Mononuclear cell (primary cell): Measurements from ENCODE around the gene PLEKHG4. TPM values are rescaled to one million over a fixed set of nuclear protein-coding genes. Genes with fewer than 3 reads are reported as not detected.

Experiments
- H3K27me3 ChIP-seq: 2 replicates; pipeline ENCODE4 v1.6.0; 2011; ENCODE audit warnings: low read length, control low read depth; ENCODE audit not compliant: insufficient read depth
- H3K4me1 ChIP-seq: 2 replicates; pipeline ENCODE4 v1.5.1; 2011; ENCODE audit warnings: mild to moderate bottlenecking, low read length, control low read depth; ENCODE audit not compliant: insufficient read depth
- H3K4me3 ChIP-seq: 2 replicates; pipeline ENCODE4 v1.5.1; 2011; ENCODE audit warnings: mild to moderate bottlenecking, low read length, moderate library complexity
- H3K9me3 ChIP-seq: 2 replicates; pipeline ENCODE4 v1.5.1; 2011; ENCODE audit warnings: low read depth, mild to moderate bottlenecking, control low read depth, low read length
- total RNA-seq: library from RNA; depleted of rRNA; stranded (reverse); fragments of >200 nt; gene quantifications from one replicate; pipeline ENCODE4 v1.2.3, GENCODE V29; 2012

PLEKHG4 gene
- total RNA-seq, 1 donor, result 4.0 TPM

GRCh38 chr16:67311607-67312488 is 32.5 kb downstream of the PLEKHG4 start:
- Histone ChIP-seq H3K9me3 (no peaks in the 10 kb centered on the region), H3K4me1 (peaks cover 14% of the 10 kb centered on the region), H3K27me3 (no peaks in the 10 kb centered on the region), H3K4me3 (no peak overlapping the region)

GRCh38 chr16:67312719-67313118 is 33.4 kb downstream of the PLEKHG4 start:
- peaks cover 13% of the 10 kb centered on the region for H3K4me1 ChIP-seq
- H3K4me3 ChIP-seq, result no peak overlapping the region
- H3K9me3 ChIP-seq, result no peaks in the 10 kb centered on the region
- no peaks in the 10 kb centered on the region for H3K27me3 ChIP-seq

DNA sequence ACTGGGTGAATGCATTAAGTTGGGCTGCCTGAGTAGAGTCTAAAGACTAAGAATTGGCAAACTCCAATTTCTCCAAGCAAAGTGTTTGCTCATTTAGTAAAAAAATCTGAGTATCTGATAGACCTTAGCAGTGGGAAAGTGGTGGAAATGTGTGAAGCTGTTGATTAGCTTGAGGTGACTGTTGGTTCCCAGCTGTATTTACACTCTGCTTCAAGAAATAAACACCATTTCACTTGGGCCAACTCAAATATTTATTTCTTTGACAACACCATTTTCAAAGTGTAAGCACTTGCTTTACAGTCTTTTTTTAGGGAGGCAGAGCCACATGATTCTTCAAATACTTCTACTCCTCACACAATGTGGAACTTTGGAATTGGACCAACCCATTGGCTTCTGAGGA is 38.5 kb downstream of the PLEKHG4 start:
- H3K4me1 ChIP-seq, result no peaks in the 10 kb centered on the region

DNA sequence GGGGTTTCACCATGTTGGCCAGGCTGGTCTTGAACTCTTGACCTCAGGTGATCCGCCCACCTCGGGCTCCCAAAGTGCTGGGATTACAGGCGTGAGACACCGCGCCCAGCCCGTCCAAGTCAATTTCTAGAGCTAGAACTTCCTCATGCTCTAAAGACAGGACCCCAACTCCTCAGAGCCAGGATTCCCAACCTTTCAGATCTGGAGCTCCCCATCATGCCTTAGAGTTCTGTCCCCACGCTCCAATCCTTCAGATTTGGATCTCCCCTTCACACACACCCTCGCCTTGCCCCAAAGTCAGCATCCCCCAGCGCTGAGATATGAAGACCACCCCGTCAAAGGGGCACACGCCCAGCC is 46.8 kb downstream of the PLEKHG4 start:
- Histone ChIP-seq H3K27me3 (peaks cover 3% of the 10 kb centered on the region), H3K9me3 (no peaks in the 10 kb centered on the region), H3K4me1 (peaks cover 33% of the 10 kb centered on the region), H3K4me3 (peak overlapping the region; percentile 25)

More for the DNA sequence above, 38.5 kb downstream of the PLEKHG4 start:
- peaks cover 5% of the 10 kb centered on the region for H3K27me3 ChIP-seq
- no peak overlapping the region for H3K4me3 ChIP-seq
- H3K9me3 ChIP-seq, result no peaks in the 10 kb centered on the region

DNA sequence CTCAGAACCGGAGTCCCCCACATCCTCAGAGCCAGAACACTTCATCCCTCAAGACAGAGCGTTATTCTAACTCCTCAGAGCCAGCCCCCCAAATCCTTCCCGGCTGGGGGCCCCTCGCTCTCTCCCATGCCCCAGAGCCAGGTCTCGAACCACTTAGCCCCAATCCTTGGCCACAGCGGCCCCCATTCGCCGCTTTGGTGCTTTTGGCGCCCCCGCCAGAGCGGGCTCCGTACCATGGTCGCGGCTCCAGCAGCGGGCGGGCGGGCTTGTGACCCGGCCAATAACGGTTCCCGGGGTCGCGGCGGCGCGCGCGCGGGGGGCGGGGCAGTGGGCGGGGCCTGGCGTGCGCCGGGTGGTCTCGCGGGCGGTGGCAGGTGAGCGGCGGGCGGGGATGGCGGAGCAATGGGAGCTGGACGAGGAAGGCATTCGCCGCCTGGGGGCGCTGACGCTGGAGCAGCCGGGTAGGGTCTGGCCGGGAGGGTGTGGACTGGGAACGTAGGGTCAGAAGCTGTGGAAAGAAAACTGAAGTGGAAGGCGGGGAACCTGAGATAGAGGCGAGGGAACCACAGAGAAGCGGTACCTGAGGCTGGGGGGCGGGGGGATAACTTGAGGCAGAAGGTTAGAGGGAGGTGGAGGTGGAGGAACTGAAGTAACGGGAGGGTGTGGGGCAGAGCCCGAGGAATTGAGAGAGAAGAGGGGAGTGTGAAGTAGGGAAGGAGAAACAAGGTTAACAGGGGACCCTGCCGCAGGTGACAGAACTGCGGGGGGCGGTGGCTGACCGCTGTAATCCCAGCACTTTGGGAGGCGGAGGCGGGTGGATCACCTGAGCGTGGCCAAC is 47.4 kb downstream of the PLEKHG4 start, which contains the start of the genes KCTD19 and LRRC36:
Gene KCTD19, minus strand, starts transcription at position 270 of the 838 bp plus-strand sequence. Its CDS starts 34 bp downstream, at position 236.
Gene LRRC36, plus strand, starts transcription at position 344 of the 838 bp plus-strand sequence. Its CDS starts 48 bp downstream, at position 392.
- Histone ChIP-seq H3K9me3 (no peaks in the 10 kb centered on the region), H3K27me3 (peaks cover 3% of the 10 kb centered on the region), H3K4me1 (peaks cover 33% of the 10 kb centered on the region), H3K4me3 (peak within 1 kb of the TSS; percentile 25)

- H3K4me3 ChIP-seq, result no peak overlapping the region
- peaks cover 33% of the 10 kb centered on the region for H3K4me1 ChIP-seq
- H3K9me3 ChIP-seq, result no peaks in the 10 kb centered on the region
- peaks cover 3% of the 10 kb centered on the region for H3K27me3 ChIP-seq
These were observed 48.4 kb downstream of the PLEKHG4 start for GRCh38 chr16:67327743-67328142.

DNA sequence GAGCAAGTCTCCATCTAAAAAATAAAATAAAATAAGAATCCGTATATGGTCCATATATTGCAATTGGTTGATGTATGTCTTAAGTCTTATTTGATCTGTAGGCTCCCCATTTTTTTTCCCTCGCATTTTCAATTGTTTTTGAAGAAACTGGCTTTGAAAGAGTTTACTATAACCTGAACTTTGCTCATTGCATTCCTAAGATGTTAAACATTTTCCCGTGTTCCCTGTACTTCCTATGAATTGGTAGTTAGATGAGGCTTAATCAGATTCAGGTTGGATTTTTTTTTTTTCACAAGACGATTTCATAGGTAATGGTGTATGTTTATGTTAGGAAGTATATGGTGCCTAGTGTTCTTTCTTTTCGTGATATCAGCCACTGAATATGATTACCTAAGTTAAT is 50.6 kb downstream of the PLEKHG4 start:
- Histone ChIP-seq H3K4me1 (peaks cover 28% of the 10 kb centered on the region), H3K4me3 (no peak overlapping the region), H3K9me3 (no peaks in the 10 kb centered on the region), H3K27me3 (no peaks in the 10 kb centered on the region)

- Histone ChIP-seq H3K4me3 (no peak overlapping the region), H3K27me3 (no peaks in the 10 kb centered on the region), H3K4me1 (no peaks in the 10 kb centered on the region), H3K9me3 (no peaks in the 10 kb centered on the region)
These were observed 54.0 kb downstream of the PLEKHG4 start for GRCh38 chr16:67333315-67333714.

- Histone ChIP-seq H3K4me3 (no peak overlapping the region), H3K4me1 (no peaks in the 10 kb centered on the region), H3K9me3 (no peaks in the 10 kb centered on the region), H3K27me3 (no peaks in the 10 kb centered on the region)
These were observed 56.8 kb downstream of the PLEKHG4 start for GRCh38 chr16:67336116-67336515.

GRCh38 chr16:67336648-67337047 is 57.3 kb downstream of the PLEKHG4 start:
- Histone ChIP-seq H3K4me3 (no peak overlapping the region), H3K9me3 (no peaks in the 10 kb centered on the region), H3K4me1 (no peaks in the 10 kb centered on the region), H3K27me3 (no peaks in the 10 kb centered on the region)

Other genes starting within 250 kb of the PLEKHG4 start
- gene PHAF1, start 169.6 kb upstream of the PLEKHG4 start, total RNA-seq, result 32.5 TPM
- gene B3GNT9, start 128.5 kb upstream of the PLEKHG4 start, total RNA-seq, result 2.0 TPM
- 18.4 TPM for gene TRADD, start 119.6 kb upstream of the PLEKHG4 start, total RNA-seq
- 8.5 TPM for gene FBXL8, start 119.6 kb upstream of the PLEKHG4 start, total RNA-seq
- 2.7 TPM for gene HSF4, start 114.8 kb upstream of the PLEKHG4 start, total RNA-seq
- 0.73 TPM for gene NOL3, start 109.0 kb upstream of the PLEKHG4 start, total RNA-seq
- gene MATCAP1, start 95.6 kb upstream of the PLEKHG4 start, total RNA-seq, result 3.5 TPM
- 0.42 TPM for gene EXOC3L1, start 89.4 kb upstream of the PLEKHG4 start, total RNA-seq
- 53.3 TPM for gene E2F4, start 87.4 kb upstream of the PLEKHG4 start, total RNA-seq
- 0.31 TPM for gene ELMO3, start 80.4 kb upstream of the PLEKHG4 start, total RNA-seq
- 17.3 TPM for gene TMEM208, start 52.4 kb upstream of the PLEKHG4 start, total RNA-seq
- 16.5 TPM for gene FHOD1, start 32.1 kb upstream of the PLEKHG4 start, total RNA-seq
- gene SLC9A5, start 30.6 kb upstream of the PLEKHG4 start, total RNA-seq, result 0.63 TPM
- gene KCTD19, start 47.2 kb downstream of the PLEKHG4 start, total RNA-seq, result under 0.01 TPM
- 0.31 TPM for gene LRRC36, start 47.3 kb downstream of the PLEKHG4 start, total RNA-seq
- gene TPPP3, start 114.0 kb downstream of the PLEKHG4 start, total RNA-seq, result 5.6 TPM
- gene ZDHHC1, start 136.9 kb downstream of the PLEKHG4 start, total RNA-seq, result 0.63 TPM
- not detected for gene HSD11B2, start 151.6 kb downstream of the PLEKHG4 start, total RNA-seq
- 113 TPM for gene ATP6V0D1, start 201.6 kb downstream of the PLEKHG4 start, total RNA-seq
- not detected for gene AGRP, start 204.0 kb downstream of the PLEKHG4 start, total RNA-seq
- gene RIPOR1, start 249.3 kb downstream of the PLEKHG4 start, total RNA-seq, result 42.6 TPM